ENCODE results near the gene KCNG2.
A peak's percentile ranks its signal among the peaks of the same experiment; 100 is the strongest.

Gene KCNG2

DNA sequence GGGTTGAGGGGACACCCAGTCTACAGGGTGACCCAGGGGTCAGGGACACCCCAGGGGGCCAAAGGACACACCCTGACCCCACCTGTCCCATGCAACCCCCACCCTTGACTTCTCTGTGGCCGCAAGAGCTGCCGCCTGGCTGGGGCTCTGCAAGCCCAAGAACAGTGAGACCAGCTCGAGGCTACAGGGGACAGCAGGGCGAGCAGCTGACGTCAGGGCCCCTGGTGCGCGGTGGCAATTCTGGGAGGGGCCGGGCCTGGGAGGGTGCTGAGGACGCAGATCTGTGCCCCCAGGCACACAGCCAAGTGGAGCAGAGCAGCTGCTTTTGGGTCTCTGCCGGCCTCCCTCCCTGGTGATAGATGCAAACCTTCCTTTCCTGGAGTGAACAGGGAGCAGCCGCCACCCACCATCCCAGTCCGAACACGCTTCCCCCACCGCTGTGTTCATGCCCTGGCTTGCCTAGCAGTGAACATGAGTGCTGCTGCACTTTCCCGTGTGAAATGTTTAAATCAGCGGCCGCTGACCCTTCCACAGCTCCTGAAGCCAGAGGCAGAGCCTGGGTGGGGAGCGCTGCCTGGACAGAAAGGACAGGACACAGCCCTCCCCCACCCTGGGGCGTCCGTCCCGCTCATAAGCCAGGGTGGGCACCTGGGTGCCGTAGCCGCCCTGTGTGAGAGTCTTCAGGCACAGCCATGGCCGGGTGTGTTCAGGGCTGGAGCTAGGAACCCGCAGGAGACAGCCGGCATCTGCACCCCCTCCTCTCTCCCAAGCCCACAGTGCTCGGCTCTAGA is 106.8 kb downstream of the KCNG2 start:
- DNase-seq (ENCODE audit: low read depth in 2 of 3, low spot score in 2 of 3) = no peak

DNA sequence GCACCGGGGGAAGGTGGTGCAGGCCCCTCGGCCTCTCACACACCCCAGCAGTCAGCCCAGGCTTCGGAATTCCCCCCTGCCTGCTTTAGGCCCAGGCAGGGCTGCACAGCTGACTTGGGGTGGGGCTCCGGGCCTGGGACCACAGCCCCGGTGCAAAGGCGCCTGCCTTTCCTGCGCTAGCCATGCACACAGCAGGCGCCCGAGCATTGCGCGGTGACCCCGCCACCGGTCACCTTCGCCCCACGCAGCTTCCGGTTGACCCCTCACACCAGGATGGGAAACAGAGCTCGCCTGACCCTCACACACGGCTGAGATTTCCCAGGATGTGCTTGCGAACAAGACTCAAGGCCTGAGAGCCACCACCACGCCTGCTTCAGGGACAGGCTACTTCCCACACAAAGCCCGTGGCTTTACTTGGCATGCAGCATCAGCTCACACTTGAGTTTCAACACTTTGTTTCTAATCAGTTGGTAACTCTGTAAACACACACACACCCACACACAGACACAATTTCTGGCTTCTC is 107.7 kb downstream of the KCNG2 start:
- no peak for DNase-seq (ENCODE audit: low read depth in 2 of 3, low spot score in 2 of 3)

DNA sequence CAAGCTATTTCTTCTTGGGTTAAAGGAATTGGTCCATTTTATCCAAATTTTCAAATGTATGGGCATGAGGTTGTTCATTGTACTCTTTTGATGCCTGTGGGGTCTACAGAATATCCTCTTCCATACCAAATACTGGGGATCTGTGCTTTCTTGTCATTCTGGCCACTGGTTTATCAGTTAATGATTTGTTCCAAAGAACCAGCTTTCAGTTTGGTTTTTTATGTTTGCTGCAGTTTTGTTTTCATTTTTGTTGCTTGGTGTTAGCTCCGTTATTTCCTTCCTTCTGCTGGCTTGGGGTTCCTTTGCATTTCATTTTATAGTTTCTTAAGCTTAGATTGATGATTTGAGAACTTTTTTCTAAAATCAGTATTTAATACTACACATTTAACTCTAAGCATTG is 108.3 kb downstream of the KCNG2 start:
- no peak for DNase-seq (ENCODE audit: low read depth in 2 of 3, low spot score in 2 of 3)

DNA sequence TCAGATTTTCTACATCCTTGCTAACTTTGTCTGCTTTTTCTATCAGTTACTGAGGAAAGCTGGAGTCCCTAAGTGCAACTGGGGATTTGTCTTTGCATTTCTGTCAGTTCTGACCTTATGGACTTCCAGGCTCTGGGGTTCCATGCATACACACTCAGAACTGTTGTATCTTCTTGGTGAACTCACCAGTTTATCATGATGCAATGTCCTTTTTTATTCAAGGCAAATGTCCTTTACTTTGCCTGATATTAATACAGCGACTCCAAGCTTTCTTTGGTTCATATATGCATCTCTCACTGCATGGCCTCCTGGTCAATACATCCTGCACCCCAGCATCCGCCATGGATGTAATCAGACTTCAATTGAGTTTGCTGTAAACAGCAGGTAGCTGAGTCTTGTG is 109.0 kb downstream of the KCNG2 start:
- DNase-seq (ENCODE audit: low read depth in 2 of 3, low spot score in 2 of 3) = no peak

DNA sequence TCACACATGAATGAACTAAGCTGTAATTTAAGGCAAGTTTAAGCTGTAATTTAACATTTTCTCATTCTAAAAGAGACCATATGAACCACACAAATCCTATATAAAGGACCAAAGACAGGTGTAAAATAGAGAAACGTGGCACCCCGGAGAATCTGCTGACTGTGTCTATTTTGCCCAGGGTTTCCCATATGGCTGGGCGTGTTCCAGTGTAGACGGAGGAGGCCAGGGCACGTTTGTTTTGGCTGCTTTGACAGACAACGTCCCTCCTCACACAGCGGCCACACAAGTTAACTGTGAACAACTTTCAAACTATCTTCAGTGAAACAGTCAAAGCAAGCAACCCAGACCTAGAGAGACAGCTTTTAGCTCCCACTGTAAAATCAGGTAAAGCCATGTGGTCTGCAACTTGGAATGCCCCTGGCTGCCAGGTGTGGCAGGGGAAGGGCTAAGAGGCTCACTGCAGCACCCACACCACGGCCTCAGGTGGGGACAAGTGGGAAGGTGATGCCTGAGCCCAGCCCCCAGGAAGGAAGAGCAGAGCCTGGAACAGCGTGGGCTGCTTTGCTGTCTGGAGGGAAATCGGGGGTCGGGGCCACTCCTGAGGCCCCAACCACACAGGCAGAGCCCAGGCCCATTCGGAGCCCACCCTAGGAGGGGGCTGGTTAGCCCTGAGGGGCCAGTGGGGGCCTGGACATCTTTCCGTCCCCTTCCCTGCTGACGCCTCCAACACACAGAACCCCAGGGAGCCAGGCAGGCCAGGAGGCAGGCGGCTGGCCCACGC is 113.0 kb downstream of the KCNG2 start:
- no peak for DNase-seq (ENCODE audit: low read depth in 2 of 3, low spot score in 2 of 3)

DNA sequence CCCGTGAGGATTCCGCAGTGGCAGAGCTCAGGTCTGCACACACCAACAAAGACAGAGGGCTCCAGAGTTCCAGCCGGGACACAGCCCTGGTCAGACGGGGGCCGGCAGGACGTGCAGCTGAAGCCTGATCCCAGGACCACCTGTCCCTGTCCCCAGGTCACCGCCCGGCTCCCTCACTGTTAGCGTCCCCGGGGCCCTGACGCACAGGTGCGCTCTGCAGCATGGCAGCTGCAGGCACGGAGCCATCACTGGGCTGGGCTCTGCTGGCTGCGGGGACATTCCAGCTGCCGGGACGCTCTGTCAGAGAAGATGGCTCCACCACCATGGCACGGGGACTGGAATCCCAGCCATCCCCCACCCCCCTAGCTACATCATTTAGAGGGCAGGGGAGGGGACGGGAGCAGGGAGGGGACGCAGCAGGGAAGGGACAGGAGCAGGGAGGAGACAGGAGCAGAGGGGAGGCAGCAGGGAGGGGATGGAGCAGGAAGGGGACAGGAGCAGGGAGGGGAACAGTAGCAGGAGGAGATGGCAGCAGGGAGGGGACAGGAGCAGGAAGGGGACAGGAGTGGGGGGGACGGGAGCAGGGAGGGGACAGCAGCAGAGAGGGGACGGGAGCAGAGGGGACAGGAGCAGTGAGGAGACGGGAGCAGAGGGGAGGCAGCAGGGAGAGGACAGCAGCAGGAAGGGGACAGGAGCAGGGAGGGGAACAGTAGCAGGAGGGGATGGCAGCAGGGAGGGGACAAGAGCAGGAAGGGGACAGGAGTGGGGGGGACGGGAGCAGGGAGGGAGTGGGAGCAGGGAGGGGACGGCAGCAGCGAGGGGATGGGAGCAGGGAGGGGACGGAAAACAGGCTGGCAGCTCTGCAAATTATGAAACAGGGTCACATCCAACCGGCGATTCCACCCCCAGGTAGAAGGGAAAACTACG is 113.9 kb downstream of the KCNG2 start:
- DNase-seq (ENCODE audit: low read depth in 2 of 3, low spot score in 2 of 3) = no peak

DNA sequence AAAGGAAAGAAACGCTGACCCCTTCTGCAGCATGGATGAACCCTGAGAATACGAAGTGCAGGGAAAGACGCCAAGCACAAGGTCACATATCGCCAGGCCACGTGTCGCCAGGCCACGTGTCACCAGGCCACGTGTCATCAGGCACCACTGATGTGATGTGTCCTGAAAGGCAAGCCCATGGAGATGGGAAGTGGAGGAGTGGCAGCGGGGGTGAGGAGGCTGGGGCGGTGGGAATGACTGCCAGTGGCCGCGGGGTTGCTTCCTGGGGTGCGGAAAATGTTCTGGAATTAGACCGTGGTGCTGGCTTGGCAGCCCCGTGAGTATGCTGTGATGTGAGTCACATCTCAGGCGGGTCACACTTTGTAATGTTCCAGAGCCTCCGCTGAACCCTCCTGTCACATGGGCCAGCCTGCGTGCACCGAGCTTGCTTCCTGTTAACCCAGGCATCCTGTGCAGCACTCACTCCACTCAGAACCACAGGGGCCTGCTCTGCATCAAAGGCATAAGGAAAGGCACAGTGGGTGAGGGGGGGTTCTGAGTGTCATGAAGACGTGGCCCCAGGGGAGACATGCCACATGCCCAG is 114.8 kb downstream of the KCNG2 start:
- DNase-seq (ENCODE audit: low read depth in 2 of 3, low spot score in 2 of 3) = peak in 1 of 3 experiments; percentile 15

DNA sequence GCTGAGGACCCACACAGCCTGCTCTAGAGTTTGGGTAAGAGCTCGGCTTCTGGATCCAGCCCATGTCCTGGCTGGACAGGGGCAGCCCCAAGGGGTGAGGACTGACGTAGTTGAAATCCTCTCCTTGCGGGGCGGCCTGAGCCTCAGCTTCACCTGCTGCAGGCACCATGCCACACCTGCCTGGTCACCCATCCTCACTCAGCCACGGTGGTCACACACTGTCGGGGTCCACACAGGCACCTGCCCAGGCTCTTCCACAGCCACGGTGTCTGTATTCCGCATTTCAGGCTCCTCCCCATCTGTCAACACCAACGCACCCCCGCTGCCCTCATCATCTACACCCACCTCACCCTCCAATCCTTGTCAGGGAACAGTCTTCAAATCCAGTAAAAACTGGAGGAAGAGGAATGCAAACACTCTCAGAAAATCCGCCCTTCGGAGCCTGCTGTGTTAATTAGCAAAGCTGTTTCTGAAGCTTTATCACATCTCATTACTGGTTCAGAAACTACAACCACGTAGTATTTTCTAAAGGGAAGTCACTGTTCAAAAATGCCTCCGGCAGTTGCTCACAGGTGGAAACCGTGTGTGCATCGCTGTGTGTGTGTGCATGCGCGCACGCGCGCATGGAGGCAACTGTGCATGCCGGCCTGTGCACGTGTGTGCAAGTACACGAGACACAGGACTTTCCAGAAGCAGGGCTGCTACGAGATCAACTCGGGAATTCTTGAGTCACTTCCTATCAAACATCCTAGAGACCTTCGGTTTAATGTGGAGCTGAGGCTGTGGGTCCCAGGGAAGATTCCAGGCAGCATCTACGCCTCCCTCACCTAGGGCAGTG is 115.5 kb downstream of the KCNG2 start:
- DNase-seq (ENCODE audit: low read depth in 2 of 3, low spot score in 2 of 3) = no peak

DNA sequence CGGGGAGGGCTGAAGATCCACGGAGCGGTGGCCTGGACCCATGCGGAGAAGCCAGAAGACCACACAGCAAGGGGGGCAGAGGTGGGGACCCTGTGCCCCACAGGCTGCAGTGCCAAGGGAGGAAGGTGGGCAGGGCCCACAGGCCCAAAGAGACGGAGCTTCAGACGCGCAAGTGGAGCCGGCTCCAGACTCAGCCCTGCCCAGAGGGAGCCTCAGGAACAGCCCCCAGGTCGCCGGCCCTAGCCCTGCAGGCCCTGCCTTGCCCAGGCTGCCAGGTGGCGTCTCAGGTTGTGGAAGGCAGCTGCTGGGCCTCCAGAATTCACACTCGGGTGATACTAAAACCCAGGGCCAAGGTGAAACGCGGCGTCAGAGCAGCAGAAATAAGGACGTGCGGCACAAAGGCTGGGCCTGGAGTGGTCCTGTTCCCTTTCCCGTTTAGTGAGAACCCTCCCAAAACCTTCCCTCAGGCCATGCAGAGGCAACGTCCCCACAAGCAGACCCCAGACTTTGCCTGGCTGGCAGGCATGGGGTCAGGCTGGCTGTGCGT is 116.9 kb downstream of the KCNG2 start:
- DNase-seq (ENCODE audit: low read depth in 2 of 3, low spot score in 2 of 3) = no peak

DNA sequence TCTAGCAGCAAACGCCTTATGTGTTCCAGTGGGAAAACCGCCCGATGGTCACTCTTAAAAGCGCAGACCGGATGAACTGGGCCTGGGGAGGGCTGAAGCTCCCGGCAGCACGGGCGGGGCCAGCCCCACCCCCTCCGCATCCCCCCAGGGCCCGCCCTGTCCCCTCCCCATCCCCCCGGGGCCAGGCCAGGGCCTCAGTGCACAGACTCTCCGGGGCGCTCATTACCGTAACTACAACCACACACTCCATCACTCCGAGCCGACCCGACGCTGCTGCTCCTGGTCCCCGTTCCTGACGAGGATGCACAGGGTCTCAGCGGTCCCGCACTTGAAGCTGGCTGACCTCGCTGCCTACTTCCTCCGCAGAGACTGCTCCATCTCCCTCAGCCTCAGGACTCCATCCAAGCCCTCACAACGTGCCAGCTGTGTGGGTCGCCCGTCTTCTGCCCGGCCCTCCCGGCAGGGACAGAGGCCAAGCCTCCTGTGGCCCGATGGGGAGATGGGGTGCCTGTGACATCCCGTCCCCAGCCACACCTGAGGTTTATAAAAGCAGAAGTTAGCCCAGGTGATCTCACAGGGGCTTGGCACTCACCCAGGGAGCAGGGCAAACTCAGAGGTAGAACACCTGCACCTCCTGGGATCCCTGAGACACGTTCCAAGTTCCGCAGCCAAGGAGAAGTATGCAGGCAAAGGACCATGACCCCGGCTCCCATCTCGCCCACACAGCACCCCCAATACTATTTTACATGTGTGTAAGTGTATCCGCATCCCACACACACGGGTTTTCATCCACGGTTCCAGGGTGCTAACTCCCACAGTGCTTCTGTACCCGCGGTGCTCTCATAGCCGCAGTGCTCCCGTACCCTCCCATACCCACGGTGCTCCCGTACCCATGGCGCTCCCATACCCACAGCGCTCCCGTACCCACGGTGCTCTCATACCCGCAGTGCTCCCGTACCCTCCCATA is 117.7 kb downstream of the KCNG2 start:
- no peak for DNase-seq (ENCODE audit: low read depth in 2 of 3, low spot score in 2 of 3)

DNA sequence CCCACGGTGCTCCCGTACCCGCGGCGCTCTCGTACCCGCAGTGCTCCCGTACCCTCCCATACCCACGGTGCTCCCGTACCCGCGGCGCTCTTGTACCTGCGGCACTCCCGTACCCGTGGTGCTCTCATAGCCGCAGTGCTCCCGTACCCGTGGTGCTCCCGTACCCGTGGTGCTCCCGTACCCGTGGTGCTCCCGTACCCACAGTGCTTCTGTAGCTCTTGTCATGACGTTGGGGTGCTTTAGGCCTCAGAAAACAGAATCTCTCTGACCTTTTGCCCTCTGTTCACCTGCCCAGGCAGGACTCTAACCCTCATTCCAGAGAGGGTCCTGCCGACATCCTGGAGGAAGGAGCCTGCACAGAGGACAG is 118.4 kb downstream of the KCNG2 start:
- no peak for DNase-seq (ENCODE audit: low read depth in 2 of 3, low spot score in 2 of 3)

DNA sequence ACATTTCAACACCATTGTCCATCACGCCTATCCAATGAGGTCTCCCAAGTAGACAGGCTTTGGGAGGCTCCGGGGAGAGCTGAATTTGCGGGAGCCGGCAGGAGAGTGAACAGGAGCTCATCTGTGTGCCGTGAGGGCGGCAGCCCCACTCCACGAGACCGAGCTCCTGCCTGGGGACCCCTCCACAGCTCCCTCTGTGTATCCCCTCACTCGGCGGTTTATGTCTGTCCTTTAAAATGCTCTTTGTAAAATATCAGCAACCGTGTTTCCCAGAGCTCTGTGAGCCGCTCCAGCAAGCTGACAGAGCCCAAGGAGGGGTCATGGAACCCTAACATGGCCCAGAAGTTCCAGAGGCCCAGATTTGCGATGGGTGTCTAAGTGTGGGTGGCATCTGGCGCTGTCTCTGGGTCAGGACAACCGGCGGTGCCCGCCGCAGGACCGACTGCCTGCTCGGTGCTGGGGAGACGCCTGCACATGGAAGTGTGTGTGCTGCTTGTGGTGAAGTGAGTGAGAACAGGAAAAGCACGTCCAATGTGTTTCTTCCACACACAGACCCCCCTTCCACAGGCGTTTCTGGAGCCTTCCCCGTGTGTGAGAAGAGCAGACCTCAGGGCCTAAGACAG is 118.9 kb downstream of the KCNG2 start:
- no peak for DNase-seq (ENCODE audit: low read depth in 2 of 3, low spot score in 2 of 3)

DNA sequence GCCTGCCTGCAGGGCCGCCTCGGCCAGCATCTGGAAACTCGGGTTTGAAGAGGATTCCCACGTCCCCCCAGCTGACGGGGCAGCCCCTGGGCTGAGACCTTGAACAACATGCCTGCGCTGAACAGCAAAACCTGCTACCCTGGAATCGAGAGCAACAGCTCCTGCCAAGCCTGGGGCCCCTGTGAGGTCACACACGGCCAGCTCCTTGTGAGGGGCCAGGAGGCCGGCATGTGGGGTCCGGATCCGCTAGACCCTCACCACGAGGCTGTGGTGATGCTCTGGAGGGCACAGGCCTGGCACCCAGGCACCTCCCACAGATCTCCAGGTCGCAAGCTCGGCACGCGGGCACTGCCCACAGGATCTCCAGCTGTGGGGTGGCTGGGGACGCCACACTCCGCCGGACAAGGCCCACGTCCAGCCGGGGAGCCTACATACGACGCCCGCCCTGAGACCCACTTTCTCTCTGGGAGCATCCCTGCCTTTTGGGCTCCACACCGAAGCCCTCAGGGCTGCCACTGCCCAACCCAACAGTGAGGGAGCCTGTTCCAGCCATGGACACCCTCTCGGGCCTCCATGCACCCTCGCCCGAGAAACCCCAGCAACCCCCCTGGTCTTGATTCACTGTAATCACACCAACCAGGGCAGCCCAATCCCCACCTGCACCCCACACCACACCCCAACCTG is 119.6 kb downstream of the KCNG2 start:
- DNase-seq (ENCODE audit: low read depth in 2 of 3, low spot score in 2 of 3) = no peak

DNA sequence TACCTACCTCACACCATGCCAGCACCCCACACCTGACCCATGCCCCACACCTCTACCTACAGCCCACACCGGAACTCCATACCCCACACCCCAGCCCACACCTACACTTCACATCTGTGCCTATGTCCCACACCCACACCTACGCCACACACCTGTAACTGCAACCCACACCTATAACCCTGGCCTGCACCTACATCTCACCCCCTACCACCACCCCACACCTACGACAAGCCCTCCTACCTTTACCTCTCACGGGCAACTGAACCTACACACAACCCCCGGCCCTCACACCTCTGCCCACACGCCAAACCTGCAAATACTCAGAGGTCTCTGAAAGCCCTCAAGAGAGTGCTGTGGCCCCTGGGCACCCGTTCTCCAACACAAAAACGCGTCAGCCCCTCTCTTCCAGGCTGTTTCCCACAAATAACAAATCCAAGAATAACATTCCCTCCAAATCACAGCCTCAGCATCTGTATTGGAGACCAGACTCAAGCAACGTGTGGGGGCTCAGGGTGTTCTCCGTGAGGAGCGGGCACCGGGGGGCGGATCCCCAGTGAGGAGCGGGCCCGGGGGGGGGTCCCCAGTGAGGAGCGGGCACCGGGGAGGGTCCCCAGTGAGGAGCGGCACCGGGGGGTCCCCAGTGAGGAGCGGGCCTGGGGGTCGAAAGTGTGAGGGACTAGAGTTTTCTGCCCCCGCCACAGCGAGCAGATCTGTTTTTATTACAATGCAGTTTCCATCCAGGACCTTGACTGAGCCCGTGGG is 120.3 kb downstream of the KCNG2 start:
- no peak for DNase-seq (ENCODE audit: low read depth in 2 of 3, low spot score in 2 of 3)

DNA sequence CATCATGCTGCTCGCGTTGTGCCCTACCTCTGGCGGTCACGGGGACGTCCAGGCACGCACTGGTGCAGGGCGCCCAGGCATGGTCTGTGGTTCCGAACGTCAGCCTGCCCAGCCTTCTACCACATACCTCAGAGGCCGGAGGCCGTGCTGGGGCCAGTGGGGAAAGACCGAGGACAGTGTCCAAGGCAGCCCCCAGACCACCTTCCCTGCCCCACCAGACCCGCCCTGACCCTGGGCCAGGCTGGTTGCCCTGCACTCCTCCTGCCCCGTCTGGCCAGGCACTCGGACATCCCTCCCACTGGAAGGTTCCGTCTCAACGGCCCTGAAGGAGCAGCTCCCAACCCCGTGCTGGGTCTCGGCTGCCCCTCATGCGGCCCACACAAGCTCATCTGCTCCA is 120.9 kb downstream of the KCNG2 start:
- DNase-seq (ENCODE audit: low read depth in 2 of 3, low spot score in 2 of 3) = no peak

DNA sequence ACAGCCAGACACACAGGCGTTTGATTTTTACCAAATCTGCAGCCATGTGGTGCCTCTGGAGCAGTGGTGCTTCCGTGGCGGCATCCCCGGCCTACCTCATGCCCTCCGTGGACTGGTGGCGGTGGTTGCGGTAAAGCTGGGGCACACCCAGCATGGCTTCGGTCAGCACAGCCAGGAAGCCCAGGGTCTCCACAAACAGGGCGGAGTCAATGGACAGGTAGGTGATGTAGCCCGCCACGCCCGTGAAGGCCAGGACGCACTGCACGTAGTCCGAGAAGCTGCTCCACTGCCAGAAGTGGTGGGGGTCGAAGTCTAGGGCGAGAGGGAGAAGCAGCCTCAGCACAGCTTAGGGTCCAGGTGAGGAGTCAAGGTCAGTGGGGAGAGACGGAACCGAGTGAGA is 121.4 kb downstream of the KCNG2 start:
- DNase-seq (ENCODE audit: low read depth in 2 of 3, low spot score in 2 of 3) = no peak

All from activated CD8-positive, alpha-beta memory T cell treated with anti-CD3 and anti-CD28 coated beads for 48 hours (primary cell).